H1 (cell line): Measurements from ENCODE around the gene PCBP4. TPM values are rescaled to one million over a fixed set of nuclear protein-coding genes. Genes with fewer than 3 reads are reported as not detected.

ENCODE experiments used
- CTCF ChIA-PET: fragments of 300-600 bp; sonication (Branson Sonifier 250); formaldehyde crosslinking; loops from one replicate; lab custom pipeline; 2021; ENCODE audit not compliant: partially characterized antibody; lab: Charles Lee
- POLR2A ChIA-PET: fragments of 300-600 bp; sonication (Branson Sonifier 250); formaldehyde crosslinking; loops from one replicate; lab custom pipeline; 2021; ENCODE audit warnings: inconsistent platforms; ENCODE audit not compliant: partially characterized antibody; lab: Charles Lee
- DNase-seq, 2 experiments: peaks; one replicate each; pipeline versions ENCODE4 v3.0.0 to v3.0.0-alpha.2; 2010 to 2022; ENCODE audit warnings: low spot score in 2 of 2, low read depth in 1 of 2, mixed read lengths in 1 of 2
- FAIRE-seq: peaks from 2 replicates; lab custom pipeline; 2011; peaks lifted over from hg19 to GRCh38; lab: Jason Lieb, UNC
- H2AFZ ChIP-seq: 2 replicates; pipeline ENCODE4 v1.8.1; 2012; ENCODE audit warnings: low read length, inconsistent platforms
- H2AK5ac ChIP-seq: 2 replicates; pipeline ENCODE4 v1.6.1; 2013; ENCODE audit warnings: low read depth, low read length
- H2BK120ac ChIP-seq: replicated peaks from 2 replicates; pipeline ENCODE3; 2013; ENCODE audit warnings: low read depth, low read length, inconsistent platforms
- H2BK12ac ChIP-seq: 2 replicates; pipeline ENCODE4 v1.6.1; 2013; ENCODE audit warnings: low read depth, low read length
- H2BK15ac ChIP-seq: 2 replicates; pipeline ENCODE4 v1.6.1; 2013; ENCODE audit warnings: low read length
- H2BK20ac ChIP-seq: 2 replicates; pipeline ENCODE4 v1.6.1; 2013; ENCODE audit warnings: low read length
- H2BK5ac ChIP-seq: 2 replicates; pipeline ENCODE4 v1.6.1; 2013; ENCODE audit warnings: low read depth, low read length
- H3K14ac ChIP-seq: 2 replicates; pipeline ENCODE4 v1.6.1; 2013; ENCODE audit warnings: inconsistent platforms; ENCODE audit not compliant: insufficient read length
- H3K18ac ChIP-seq: 2 replicates; pipeline ENCODE4 v1.6.1; 2013; ENCODE audit warnings: low read length; ENCODE audit errors: extremely low read depth
- H3K23ac ChIP-seq: 2 replicates; pipeline ENCODE4 v1.6.1; 2013; ENCODE audit warnings: inconsistent platforms; ENCODE audit not compliant: insufficient read length
- H3K23me2 ChIP-seq: 2 replicates; pipeline ENCODE4 v1.6.1; 2013; ENCODE audit warnings: low read depth, low read length
- H3K27ac ChIP-seq: 2 replicates; pipeline ENCODE4 v1.6.1; 2011; ENCODE audit warnings: low read depth, low read length, inconsistent platforms
- H3K27me3 ChIP-seq, 4 experiments: replicated peaks in 1 of 4; 1 replicate in 1 of 4; 2 replicates in 3 of 4; pipeline versions ENCODE4 v1.6.1 to v1.8.1; 2011 to 2013; ENCODE audit warnings: low read length in 3 of 4, mild to moderate bottlenecking in 3 of 4, inconsistent platforms in 2 of 4, mixed read lengths in 2 of 4, moderate library complexity in 1 of 4; ENCODE audit not compliant: control insufficient read depth in 3 of 4, insufficient read depth in 3 of 4; ENCODE audit errors: extremely low read depth in 1 of 4
- H3K36me3 ChIP-seq, 4 experiments: 2 replicates each; pipeline versions ENCODE4 v1.6.1 to v1.8.1; 2011 to 2013; ENCODE audit warnings: mild to moderate bottlenecking in 4 of 4, low read length in 3 of 4, moderate library complexity in 2 of 4, control low read depth in 1 of 4, inconsistent platforms in 1 of 4; ENCODE audit not compliant: insufficient read depth in 4 of 4, control insufficient read depth in 2 of 4
- H3K4ac ChIP-seq: replicated peaks from 2 replicates; pipeline ENCODE3; 2013; ENCODE audit warnings: low read length, low read depth, mixed read lengths, inconsistent platforms; ENCODE audit not compliant: insufficient read length
- H3K4me1 ChIP-seq, 4 experiments: replicated peaks in 1 of 4; 1 replicate in 1 of 4; 2 replicates in 3 of 4; pipeline versions ENCODE4 v1.6.1 to v1.8.1; 2011 to 2013; ENCODE audit warnings: low read length in 3 of 4, inconsistent platforms in 2 of 4, mixed read lengths in 1 of 4; ENCODE audit not compliant: insufficient read depth in 4 of 4, control insufficient read depth in 3 of 4
- H3K4me2 ChIP-seq, 2 experiments: 2 replicates each; pipeline versions ENCODE4 v1.6.1 to v1.8.1; 2011 to 2013; ENCODE audit warnings: low read depth in 2 of 2, low read length in 2 of 2, control low read depth in 1 of 2, inconsistent platforms in 1 of 2, mild to moderate bottlenecking in 1 of 2; ENCODE audit not compliant: insufficient read depth in 1 of 2
- H3K4me3 ChIP-seq, 4 experiments: fragments of 200-600, 300-600 bp in 1 of 4; sonication (generic), shearing (Covaris generic), sonication (Bioruptor Twin) in 1 of 4; 2 replicates each; pipeline versions ENCODE4 v1.5.1 to v1.8.1; 2011 to 2016; ENCODE audit warnings: low read length in 4 of 4, low read depth in 3 of 4, control low read depth in 2 of 4, inconsistent platforms in 2 of 4, mild to moderate bottlenecking in 2 of 4, mixed read lengths in 1 of 4, moderate library complexity in 1 of 4; ENCODE audit not compliant: insufficient read depth in 2 of 4; ENCODE audit errors: extremely low read depth in 1 of 4
- H3K56ac ChIP-seq: replicated peaks from 2 replicates; pipeline ENCODE3; 2013; ENCODE audit warnings: low read depth, mild to moderate bottlenecking, mixed read lengths, low read length, inconsistent platforms; ENCODE audit not compliant: insufficient read length
- H3K79me1 ChIP-seq: 2 replicates; pipeline ENCODE4 v1.6.1; 2013; ENCODE audit warnings: low read depth, low read length, control low read depth
- H3K79me2 ChIP-seq, 2 experiments: 2 replicates each; pipeline versions ENCODE4 v1.6.1 to v1.8.1; 2012 to 2013; ENCODE audit warnings: low read length in 2 of 2, mild to moderate bottlenecking in 2 of 2, inconsistent platforms in 1 of 2; ENCODE audit not compliant: insufficient read depth in 2 of 2, control insufficient read depth in 1 of 2
- H3K9ac ChIP-seq, 4 experiments: replicated peaks in 1 of 4; 1 replicate in 1 of 4; 2 replicates in 3 of 4; pipeline versions ENCODE4 v1.6.1 to v1.8.1; 2011 to 2013; ENCODE audit warnings: low read depth in 3 of 4, low read length in 3 of 4, control low read depth in 2 of 4, mild to moderate bottlenecking in 2 of 4, moderate library complexity in 2 of 4, inconsistent platforms in 1 of 4; ENCODE audit errors: extremely low read depth in 1 of 4
- H3K9me3 ChIP-seq, 2 experiments: 2 replicates each; pipeline versions ENCODE4 v1.6.1 to v1.8.1; 2012 to 2013; ENCODE audit warnings: mild to moderate bottlenecking in 2 of 2, moderate library complexity in 2 of 2, control low read depth in 1 of 2, inconsistent platforms in 1 of 2, low read depth in 1 of 2, low read length in 1 of 2, mixed read lengths in 1 of 2; ENCODE audit not compliant: insufficient read depth in 2 of 2
- H4K20me1 ChIP-seq, 2 experiments: replicated peaks in 1 of 2; 2 replicates each; pipeline versions ENCODE3 to v1.8.1; 2011 to 2013; ENCODE audit warnings: inconsistent platforms in 2 of 2, low read length in 2 of 2, mild to moderate bottlenecking in 1 of 2; ENCODE audit not compliant: insufficient read depth in 2 of 2, control insufficient read depth in 1 of 2
- H4K5ac ChIP-seq: 2 replicates; pipeline ENCODE4 v1.6.1; 2013; ENCODE audit warnings: low read length, low read depth, mixed read lengths, inconsistent platforms; ENCODE audit not compliant: insufficient read length
- H4K8ac ChIP-seq: 2 replicates; pipeline ENCODE4 v1.8.0; 2013; ENCODE audit warnings: mild to moderate bottlenecking, moderate library complexity, low read length, inconsistent platforms; ENCODE audit not compliant: insufficient read depth; ENCODE audit errors: extremely low read depth
- H4K91ac ChIP-seq: replicated peaks from 2 replicates; pipeline ENCODE3; 2013; ENCODE audit warnings: low read length, mixed read lengths, inconsistent platforms; ENCODE audit not compliant: insufficient read length
- ATF2 ChIP-seq: IDR thresholded peaks from 2 replicates; pipeline ENCODE4 v1.6.1; 2012; ENCODE audit warnings: low read length, inconsistent platforms
- ATF3 ChIP-seq: IDR thresholded peaks from 2 replicates; pipeline ENCODE4 v1.6.1; 2011; ENCODE audit warnings: low read depth, mild to moderate bottlenecking, low read length; ENCODE audit not compliant: insufficient read depth
- CHD2 ChIP-seq: IDR thresholded peaks from 2 replicates; pipeline ENCODE4 v1.6.1; 2012; ENCODE audit warnings: low read length, improper control_type of control experiment
- EGR1 ChIP-seq: IDR thresholded peaks from 2 replicates; pipeline ENCODE4 v1.6.1; 2011; ENCODE audit warnings: low read depth, low read length, borderline replicate concordance
- GTF2F1 ChIP-seq: IDR thresholded peaks from 2 replicates; pipeline ENCODE4 v1.6.1; 2012; ENCODE audit warnings: low read depth, low read length, improper control_type of control experiment, borderline replicate concordance
- HDAC2 ChIP-seq, 2 experiments: fragments of 300-600 bp in 1 of 2; sonication (generic) in 1 of 2; IDR thresholded peaks; 2 replicates each; pipeline ENCODE4 v1.6.1; 2011 to 2012; ENCODE audit warnings: low read depth in 2 of 2, low read length in 2 of 2, mild to moderate bottlenecking in 2 of 2, moderate library complexity in 2 of 2, borderline replicate concordance in 1 of 2, inconsistent platforms in 1 of 2
- HDAC6 ChIP-seq: IDR thresholded peaks from one replicate; pipeline ENCODE4 v1.7.1; 2012; ENCODE audit warnings: low read depth, mild to moderate bottlenecking, inconsistent platforms, low read length, moderate library complexity
- MAX ChIP-seq: IDR thresholded peaks from 2 replicates; pipeline ENCODE4 v1.6.1; 2012; ENCODE audit warnings: inconsistent platforms
- NANOG ChIP-seq: IDR thresholded peaks from 2 replicates; pipeline ENCODE4 v1.6.1; 2011; ENCODE audit warnings: low read length, low read depth, mild to moderate bottlenecking, inconsistent platforms; ENCODE audit not compliant: insufficient read depth, poor library complexity, severe bottlenecking
- SP2 ChIP-seq: IDR thresholded peaks from 2 replicates; pipeline ENCODE4 v1.6.1; 2012; ENCODE audit warnings: mild to moderate bottlenecking, low read length, inconsistent platforms
- SP4 ChIP-seq: IDR thresholded peaks from 2 replicates; pipeline ENCODE4 v1.6.1; 2012; ENCODE audit warnings: low read length, inconsistent platforms
- YY1 ChIP-seq: IDR thresholded peaks from 2 replicates; pipeline ENCODE4 v1.6.1; 2011; ENCODE audit warnings: low read depth, mild to moderate bottlenecking, low read length
- WGBS, 2 experiments: shearing (Covaris generic) in 1 of 2; methylation state at CpG; one replicate each; pipeline versions ENCODE4 v1.1.6 to v1.1.7; 2013 to 2015; ENCODE audit warnings: low lambda C conversion rate in 2 of 2, mixed read lengths in 2 of 2, inconsistent platforms in 1 of 2, low coverage in 1 of 2, missing lambda C conversion rate in 1 of 2; ENCODE audit not compliant: insufficient replicate concordance in 2 of 2, insufficient coverage in 1 of 2, insufficient read length in 1 of 2; ENCODE audit errors: extremely low coverage in 1 of 2, missing lambda C conversion rate in 1 of 2; 5-methylcytosine and 5-hydroxymethylcytosine counted together
- polyA plus RNA-seq, 7 experiments: library from polyadenylated mRNA; depleted of rRNA in 3 of 7; stranded (reverse) in 5 of 7; unstranded in 2 of 7; fragments of >200 nt in 5 of 7; fragments of 200-250 nt in 2 of 7; gene quantifications; 1 replicate in 5 of 7; 2 replicates in 1 of 7; 4 replicates in 1 of 7; pipeline versions ENCODE4 v1.2.1 to v1.2.3, GENCODE V29; 2011 to 2013; ENCODE audit warnings: missing spikeins in 2 of 7, mixed read lengths in 2 of 7
- total RNA-seq: library from RNA; stranded (reverse); fragmentation: NEBNext Ultra II Directional; extraction: Animal tissue kit (Norgen Biotek cat#: 25700); gene quantifications from 2 replicates; pipeline ENCODE4 v1.2.1, GENCODE V29; 2021

Gene PCBP4
- total and polyA plus RNA-seq, 2 of the 8 experiments (the other 6 are each of a cell fraction or from before 2014, with no cell fraction given): 16.4 to 34.1 TPM

GRCh38 chr3:51908026-51908425, 59.2 kb downstream of the PCBP4 start:
- no peak for FAIRE-seq
- no peak overlapping the region for H2BK20ac ChIP-seq
- TF ChIP-seq EGR1 (no peak), HDAC2 (IDR thresholded peaks at IDR 0.05; ENCODE audit: borderline replicate concordance in 1 of 2, low read depth in 2 of 2, low read length in 2 of 2) (no peak), SP4 (no peak), YY1 (no peak), CHD2 (no peak), GTF2F1 (no peak), HDAC6 (no peak), MAX (no peak), NANOG (no peak), ATF3 (no peak), ATF2 (no peak), SP2 (no peak)

More at GRCh38 chr3:51908026-51908425, 59.2 kb downstream of the PCBP4 start:
- no peak overlapping the region for H3K18ac ChIP-seq
- no peak overlapping the region for H3K4me2 ChIP-seq
- no peak overlapping the region for H3K14ac ChIP-seq
- H3K79me1 ChIP-seq: no peaks in the 10 kb centered on the region
- H3K9ac ChIP-seq: no peak overlapping the region
- no peaks in the 10 kb centered on the region for H3K4me1 ChIP-seq
- no peak overlapping the region for H3K56ac ChIP-seq
- H2BK120ac ChIP-seq: no peak overlapping the region
- no peak overlapping the region for H3K23ac ChIP-seq
- ChIA-PET POLR2A (no interaction called here), CTCF (interaction anchor here (1.1 kb wide), 1 partner anchor 467 kb away, joined by 5 read pairs; no protein-coding TSS in a partner anchor)
- no peak overlapping the region for H2BK15ac ChIP-seq
- no peak overlapping the region for H2AFZ ChIP-seq
- no peaks in the 10 kb centered on the region; the same call in 1 of the 2 replicates for H3K23me2 ChIP-seq
- no peak overlapping the region for H3K4me3 ChIP-seq
- no peak overlapping the region for H4K91ac ChIP-seq
- no peaks in the 10 kb centered on the region for H3K36me3 ChIP-seq
- H4K5ac ChIP-seq: no peak overlapping the region
- H2BK5ac ChIP-seq: no peak overlapping the region
- WGBS, 2 experiments: 85% methylated on average over 4 of the region's 4 CpGs; no CpG with 5 or more reads in 1 of the 2 experiments
- H4K20me1 ChIP-seq: no peaks in the 10 kb centered on the region
- no peak for DNase-seq
- no peaks in the 10 kb centered on the region; a peak in 1 of 4 replicates for H3K9me3 ChIP-seq
- H3K27ac ChIP-seq: no peak overlapping the region
- no peaks in the 10 kb centered on the region; a peak in 1 of 4 replicates for H3K79me2 ChIP-seq
- H2BK12ac ChIP-seq: no peak overlapping the region
- H2AK5ac ChIP-seq: no peak overlapping the region
- H4K8ac ChIP-seq: no peak overlapping the region
- H3K27me3 ChIP-seq: no peaks in the 10 kb centered on the region
- H3K4ac ChIP-seq: no peak overlapping the region
